GM23338 (cell line): ENCODE data around the gene FHIT.

Source experiments
- CREB1 ChIP-seq: fragments of 250-450 bp; sonication (Bioruptor Pico); IDR thresholded peaks from 2 replicates; pipeline ENCODE4 v1.5.0; 2020; ENCODE audit warnings: low read depth, mild to moderate bottlenecking, moderate library complexity
- EZH2 ChIP-seq: fragments of 200-600 bp; sonication (generic); IDR thresholded peaks from one replicate; pipeline ENCODE4 v1.8.0; 2017; ENCODE audit warnings: antibody characterized with exemption, mild to moderate bottlenecking, low read depth; ENCODE audit not compliant: unreplicated experiment
- EZH2phosphoT487 ChIP-seq: fragments of 200-600 bp; sonication (generic); IDR thresholded peaks from one replicate; pipeline ENCODE4 v1.8.1; 2018; ENCODE audit warnings: antibody characterized with exemption; ENCODE audit not compliant: unreplicated experiment
- JUNB ChIP-seq: IDR thresholded peaks from one replicate; pipeline ENCODE4 v1.6.1; 2016; ENCODE audit warnings: antibody characterized with exemption; ENCODE audit not compliant: unreplicated experiment
- NANOG ChIP-seq: IDR thresholded peaks from 2 replicates; pipeline ENCODE4 v1.6.1; 2016; ENCODE audit warnings: antibody characterized with exemption, borderline replicate concordance
- POLR2AphosphoS5 ChIP-seq: IDR thresholded peaks from 2 replicates; pipeline ENCODE4 v1.6.1; 2016; ENCODE audit warnings: antibody characterized with exemption, low read depth
- REST ChIP-seq: IDR thresholded peaks from one replicate; pipeline ENCODE4 v1.6.1; 2018; ENCODE audit warnings: antibody characterized with exemption; ENCODE audit not compliant: unreplicated experiment
- TF ChIP-seq, protein P1 (sequence below), 2 experiments: fragments of 200-600 bp in 1 of 2; sonication (generic) in 1 of 2; conservative IDR thresholded peaks; 2 replicates each; pipeline versions ENCODE4 v1.5.1 to v1.6.1; 2016 to 2017; ENCODE audit warnings: antibody characterized with exemption in 2 of 2, low read depth in 2 of 2, mild to moderate bottlenecking in 2 of 2, moderate library complexity in 1 of 2
- TF ChIP-seq, protein P2 (sequence below): IDR thresholded peaks from 2 replicates; pipeline ENCODE4 v1.6.1; 2016; ENCODE audit warnings: antibody characterized with exemption

DNA sequence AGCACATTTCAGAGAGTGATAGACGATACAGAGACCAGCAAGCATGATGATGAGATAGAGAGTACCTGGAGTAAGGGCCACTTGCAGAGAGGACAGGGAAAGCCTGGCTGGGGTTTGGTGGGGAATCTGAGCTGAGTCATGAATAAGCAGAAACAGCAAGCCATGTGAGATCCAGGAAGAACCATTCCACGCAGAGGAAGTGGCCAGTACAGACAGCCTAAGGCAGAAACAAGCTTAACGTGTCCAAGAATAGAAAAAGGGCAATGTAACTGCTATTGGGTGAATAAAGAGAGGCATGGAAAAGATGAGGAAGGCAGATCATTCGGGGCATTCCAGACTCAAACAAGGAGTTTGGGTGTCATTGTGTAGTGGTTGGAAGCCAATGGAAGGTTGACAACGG is 1385.2 kb downstream of the FHIT start:
- no peak for TF ChIP-seq EZH2phosphoT487
- TF ChIP-seq, protein P1, sequence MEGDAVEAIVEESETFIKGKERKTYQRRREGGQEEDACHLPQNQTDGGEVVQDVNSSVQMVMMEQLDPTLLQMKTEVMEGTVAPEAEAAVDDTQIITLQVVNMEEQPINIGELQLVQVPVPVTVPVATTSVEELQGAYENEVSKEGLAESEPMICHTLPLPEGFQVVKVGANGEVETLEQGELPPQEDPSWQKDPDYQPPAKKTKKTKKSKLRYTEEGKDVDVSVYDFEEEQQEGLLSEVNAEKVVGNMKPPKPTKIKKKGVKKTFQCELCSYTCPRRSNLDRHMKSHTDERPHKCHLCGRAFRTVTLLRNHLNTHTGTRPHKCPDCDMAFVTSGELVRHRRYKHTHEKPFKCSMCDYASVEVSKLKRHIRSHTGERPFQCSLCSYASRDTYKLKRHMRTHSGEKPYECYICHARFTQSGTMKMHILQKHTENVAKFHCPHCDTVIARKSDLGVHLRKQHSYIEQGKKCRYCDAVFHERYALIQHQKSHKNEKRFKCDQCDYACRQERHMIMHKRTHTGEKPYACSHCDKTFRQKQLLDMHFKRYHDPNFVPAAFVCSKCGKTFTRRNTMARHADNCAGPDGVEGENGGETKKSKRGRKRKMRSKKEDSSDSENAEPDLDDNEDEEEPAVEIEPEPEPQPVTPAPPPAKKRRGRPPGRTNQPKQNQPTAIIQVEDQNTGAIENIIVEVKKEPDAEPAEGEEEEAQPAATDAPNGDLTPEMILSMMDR (conservative IDR thresholded peaks at IDR 0.05; ENCODE audit: low read depth in 2 of 2): no peak
- no peak for TF ChIP-seq POLR2AphosphoS5
- TF ChIP-seq, protein P2, sequence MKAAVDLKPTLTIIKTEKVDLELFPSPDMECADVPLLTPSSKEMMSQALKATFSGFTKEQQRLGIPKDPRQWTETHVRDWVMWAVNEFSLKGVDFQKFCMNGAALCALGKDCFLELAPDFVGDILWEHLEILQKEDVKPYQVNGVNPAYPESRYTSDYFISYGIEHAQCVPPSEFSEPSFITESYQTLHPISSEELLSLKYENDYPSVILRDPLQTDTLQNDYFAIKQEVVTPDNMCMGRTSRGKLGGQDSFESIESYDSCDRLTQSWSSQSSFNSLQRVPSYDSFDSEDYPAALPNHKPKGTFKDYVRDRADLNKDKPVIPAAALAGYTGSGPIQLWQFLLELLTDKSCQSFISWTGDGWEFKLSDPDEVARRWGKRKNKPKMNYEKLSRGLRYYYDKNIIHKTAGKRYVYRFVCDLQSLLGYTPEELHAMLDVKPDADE: no peak
- TF ChIP-seq NANOG: no peak
- no peak for TF ChIP-seq REST
- TF ChIP-seq JUNB: no peak
- TF ChIP-seq EZH2: no peak
- TF ChIP-seq CREB1 (CRISPR knock-in tag): no peak
